ENCODE measurements around the gene PDCD11. TPM values are rescaled to one million over a fixed set of nuclear protein-coding genes. Genes with fewer than 3 reads are reported as not detected.
"Not testable (repeated sequence)": the region's sequence is repeated elsewhere in the genome, so short reads cannot be mapped to it uniquely, and the experiment has no call there.

Gene PDCD11
- total and polyA plus RNA-seq, 2 experiments from 2014 or later, result 17.5 to 26.6 TPM

- Histone ChIP-seq H3K79me2 (ENCODE audit: insufficient read depth) (0 out of 2 replicates have a peak, but pooled peaks cover 7% of the 10 kb centered on the region), H2AFZ (no peak overlapping the region; the same call in 1 of the 2 replicates), H3K36me3 (ENCODE audit: low read depth) (no peaks in the 10 kb centered on the region), H3F3A (ENCODE audit: insufficient read depth) (no peaks in the 10 kb centered on the region), H3K4me2 (ENCODE audit: unreplicated experiment) (no peak overlapping the region), H3K9me3 (ENCODE audit: low read depth) (no peaks in the 10 kb centered on the region), H3K9me2 (ENCODE audit: insufficient read depth) (no peaks in the 10 kb centered on the region), H3K9ac (no peak overlapping the region), H3K27ac (no peak overlapping the region), H3K4me1 (ENCODE audit: insufficient read depth) (peaks cover 3% of the 10 kb centered on the region; the same call in 1 of the 2 replicates), H3K4me3 (no peak overlapping the region), H4K20me1 (ENCODE audit: insufficient read depth) (no peaks in the 10 kb centered on the region), H3K27me3 (replicated peaks; ENCODE audit: insufficient read depth) (no peaks in the 10 kb centered on the region)
- TF ChIP-seq EZH2phosphoT487 (IDR thresholded peaks at IDR 0.05; ENCODE audit: insufficient read depth, low read depth) (no peak), EZH2 (IDR thresholded peaks at IDR 0.05; ENCODE audit: insufficient read depth, poor library complexity, severe bottlenecking) (no peak)
- in situ Hi-C loops (cut with MboI), result no loop called here
- DNase-seq, result no peak
- WGBS, 2 experiments (ENCODE audit: low coverage in 1 of 2, low lambda C conversion rate in 2 of 2, missing lambda C conversion rate in 2 of 2), result 52 to 57% methylated on average over 5 of the region's 5 CpGs
Measured at GRCh38 chr10:103355906-103356599, 40.4 kb upstream of the PDCD11 start.

- H4K20me1 ChIP-seq (ENCODE audit: insufficient read depth); H3K79me2 ChIP-seq (ENCODE audit: insufficient read depth); H3K9me2 ChIP-seq (ENCODE audit: insufficient read depth); H3K27me3 ChIP-seq (replicated peaks; ENCODE audit: insufficient read depth); DNase-seq; H3K4me3 ChIP-seq; H3K4me2 ChIP-seq (ENCODE audit: unreplicated experiment); H3K4me1 ChIP-seq (ENCODE audit: insufficient read depth); H2AFZ ChIP-seq; H3F3A ChIP-seq (ENCODE audit: insufficient read depth); H3K9me3 ChIP-seq (ENCODE audit: low read depth); H3K27ac ChIP-seq; H3K9ac ChIP-seq; in situ Hi-C loops (cut with MboI); H3K36me3 ChIP-seq (ENCODE audit: low read depth): not testable (repeated sequence)
- 85 to 98% methylated on average over 4 of the region's 4 CpGs for WGBS, 2 experiments (ENCODE audit: low coverage in 1 of 2, low lambda C conversion rate in 2 of 2, missing lambda C conversion rate in 2 of 2)
Measured at GRCh38 chr10:103359493-103359892, 36.9 kb upstream of the PDCD11 start.

GRCh38 chr10:103360791-103361190, 35.6 kb upstream of the PDCD11 start:
- H3F3A ChIP-seq (ENCODE audit: insufficient read depth); H3K9me3 ChIP-seq (ENCODE audit: low read depth); H3K9ac ChIP-seq; H3K27ac ChIP-seq; H4K20me1 ChIP-seq (ENCODE audit: insufficient read depth); H2AFZ ChIP-seq; H3K9me2 ChIP-seq (ENCODE audit: insufficient read depth); H3K4me1 ChIP-seq (ENCODE audit: insufficient read depth); H3K4me3 ChIP-seq; H3K4me2 ChIP-seq (ENCODE audit: unreplicated experiment); H3K79me2 ChIP-seq (ENCODE audit: insufficient read depth); in situ Hi-C loops (cut with MboI); H3K36me3 ChIP-seq (ENCODE audit: low read depth); H3K27me3 ChIP-seq (replicated peaks; ENCODE audit: insufficient read depth): not testable (repeated sequence)
- WGBS, 2 experiments (ENCODE audit: low coverage in 1 of 2, low lambda C conversion rate in 2 of 2, missing lambda C conversion rate in 2 of 2), result 85 to 86% methylated on average over 9 of the region's 9 CpGs
- DNase-seq, result peak; percentile 31

GRCh38 chr10:103367379-103367781, 29.0 kb upstream of the PDCD11 start:
- peak overlapping the region; percentile 75 for H3K9ac ChIP-seq

More at GRCh38 chr10:103367379-103367781, 29.0 kb upstream of the PDCD11 start:
- Histone ChIP-seq H3F3A (ENCODE audit: insufficient read depth) (no peaks in the 10 kb centered on the region), H3K4me1 (ENCODE audit: insufficient read depth) (peaks cover 8% of the 10 kb centered on the region; the same call in 1 of the 2 replicates), H4K20me1 (ENCODE audit: insufficient read depth) (no peaks in the 10 kb centered on the region), H3K36me3 (ENCODE audit: low read depth) (no peaks in the 10 kb centered on the region), H2AFZ (peak overlapping the region; percentile 96), H3K4me3 (peak overlapping the region; percentile 91), H3K27ac (peak overlapping the region; percentile 56), H3K4me2 (ENCODE audit: unreplicated experiment) (peak overlapping the region; percentile 92), H3K27me3 (replicated peaks; ENCODE audit: insufficient read depth) (no peaks in the 10 kb centered on the region), H3K79me2 (ENCODE audit: insufficient read depth) (peaks cover 38% of the 10 kb centered on the region), H3K9me3 (ENCODE audit: low read depth) (no peaks in the 10 kb centered on the region), H3K9me2 (ENCODE audit: insufficient read depth) (no peaks in the 10 kb centered on the region)
- 44 to 45% methylated on average over 10 of the region's 10 CpGs for WGBS, 2 experiments (ENCODE audit: low coverage in 1 of 2, low lambda C conversion rate in 2 of 2, missing lambda C conversion rate in 2 of 2)
- peak; percentile 9 for DNase-seq
- in situ Hi-C loops (cut with MboI), result no loop called here
- TF ChIP-seq EZH2 (IDR thresholded peaks at IDR 0.05; ENCODE audit: insufficient read depth, poor library complexity, severe bottlenecking) (no peak), EZH2phosphoT487 (IDR thresholded peaks at IDR 0.05; ENCODE audit: insufficient read depth, low read depth) (no peak)

All from GM23248 (cell line).